Endothelial cell of umbilical vein (primary cell): Measurements from ENCODE around the gene MBD3L2. TPM values are rescaled to one million over a fixed set of nuclear protein-coding genes. Genes with fewer than 3 reads are reported as not detected.
"Not testable (repeated sequence)": the region's sequence is repeated elsewhere in the genome, so short reads cannot be mapped to it uniquely, and the experiment has no call there.

ENCODE experiments used
- BruUV-seq: library from RNA; stranded (reverse); fragments of 400-500 nt; replicated peaks from 2 replicates; lab custom pipeline; 2021; lab: Mats Ljungman, UMichigan
- CTCF ChIA-PET: fragments of 300-600, 350-600 bp; sonication (Branson Sonifier 250); formaldehyde crosslinking; loops from one replicate; lab custom pipeline; 2021; ENCODE audit warnings: antibody characterized with exemption, inconsistent platforms; lab: Charles Lee
- POLR2A ChIA-PET: fragments of 300-600, 350-600 bp; sonication (Branson Sonifier 250); formaldehyde crosslinking; loops from one replicate; lab custom pipeline; 2021; ENCODE audit warnings: antibody characterized with exemption, inconsistent platforms; lab: Charles Lee
- DNase-seq: peaks from one replicate; pipeline ENCODE4 v3.0.0-alpha.2; 2011; ENCODE audit warnings: low read depth, low spot score
- FAIRE-seq: peaks from 2 replicates; lab custom pipeline; 2011; peaks lifted over from hg19 to GRCh38; lab: Jason Lieb, UNC
- H2AFZ ChIP-seq: 2 replicates; pipeline ENCODE4 v1.6.0; 2012; ENCODE audit warnings: low read depth, low read length, control low read depth, inconsistent platforms
- H3K27ac ChIP-seq: 2 replicates; pipeline ENCODE4 v1.5.1; 2011; ENCODE audit warnings: low read depth, mild to moderate bottlenecking, control low read depth, low read length, moderate library complexity; ENCODE audit not compliant: insufficient read depth
- H3K27me3 ChIP-seq, 2 experiments: 2 replicates each; pipeline versions ENCODE4 v1.6.0 to v1.6.1; 2011; ENCODE audit warnings: low read length in 2 of 2, mixed read lengths in 1 of 2; ENCODE audit not compliant: control insufficient read depth in 2 of 2, insufficient read depth in 2 of 2
- H3K36me3 ChIP-seq, 2 experiments: 2 replicates in 1 of 2; 3 replicates in 1 of 2; pipeline ENCODE4 v1.5.1; 2011; ENCODE audit warnings: low read length in 2 of 2, mild to moderate bottlenecking in 1 of 2, moderate library complexity in 1 of 2; ENCODE audit not compliant: control insufficient read depth in 2 of 2, insufficient read depth in 2 of 2; ENCODE audit errors: extremely low read depth in 1 of 2
- H3K4me1 ChIP-seq: 3 replicates; pipeline ENCODE4 v1.5.1; 2011; ENCODE audit warnings: mild to moderate bottlenecking, low read length; ENCODE audit not compliant: control insufficient read depth, insufficient read depth; ENCODE audit errors: extremely low read depth
- H3K4me2 ChIP-seq: 2 replicates; pipeline ENCODE4 v1.6.1; 2011; ENCODE audit warnings: low read length, control low read depth, mixed read lengths; ENCODE audit not compliant: insufficient read depth
- H3K4me3 ChIP-seq, 3 experiments: fragments of 200-600 bp in 1 of 3; sonication (generic), shearing (Covaris generic) in 1 of 3; replicated peaks in 1 of 3; 2 replicates each; pipeline ENCODE4 v1.5.1; 2011 to 2016; ENCODE audit warnings: control low read depth in 3 of 3, low read length in 3 of 3, mild to moderate bottlenecking in 2 of 3, inconsistent platforms in 1 of 3, low read depth in 1 of 3, moderate library complexity in 1 of 3; ENCODE audit not compliant: insufficient read depth in 1 of 3
- H3K79me2 ChIP-seq: 2 replicates; pipeline ENCODE4 v1.6.0; 2012; ENCODE audit warnings: low read length, inconsistent platforms; ENCODE audit not compliant: control insufficient read depth, insufficient read depth
- H3K9ac ChIP-seq: replicated peaks from 2 replicates; pipeline ENCODE3; 2011; ENCODE audit warnings: low read length, control low read depth; ENCODE audit not compliant: insufficient read depth; ENCODE audit errors: extremely low read depth
- H3K9me1 ChIP-seq: replicated peaks from 3 replicates; pipeline ENCODE4 v1.6.0; 2011; ENCODE audit warnings: mild to moderate bottlenecking, low read length; ENCODE audit not compliant: control insufficient read depth, insufficient read depth; ENCODE audit errors: extremely low read depth
- H3K9me3 ChIP-seq: replicated peaks from 2 replicates; pipeline ENCODE4 v1.5.1; 2012; ENCODE audit warnings: low read length, inconsistent platforms; ENCODE audit not compliant: control insufficient read depth, insufficient read depth
- H4K20me1 ChIP-seq: replicated peaks from 2 replicates; pipeline ENCODE3; 2011; ENCODE audit warnings: mild to moderate bottlenecking, low read length; ENCODE audit not compliant: control insufficient read depth, insufficient read depth; ENCODE audit errors: extremely low read depth
- CTCF ChIP-seq, 2 donors: IDR thresholded peaks; 1 replicate in 1 of 2; 2 replicates in 1 of 2; pipeline ENCODE4 v1.5.1; 2011; ENCODE audit warnings: low read length in 2 of 2, mild to moderate bottlenecking in 2 of 2, moderate library complexity in 2 of 2, control low read depth in 1 of 2, inconsistent platforms in 1 of 2, low read depth in 1 of 2; ENCODE audit not compliant: insufficient read depth in 1 of 2; ENCODE audit errors: extremely low read depth in 1 of 2
- EZH2 ChIP-seq: IDR thresholded peaks from 2 replicates; pipeline ENCODE4 v1.6.1; 2012; ENCODE audit warnings: borderline replicate concordance, low read depth, mild to moderate bottlenecking, moderate library complexity, low read length, inconsistent platforms; ENCODE audit not compliant: severe bottlenecking
- FOS ChIP-seq: IDR thresholded peaks from 2 replicates; pipeline ENCODE4 v1.6.1; 2011; ENCODE audit warnings: mild to moderate bottlenecking, low read length, moderate library complexity, borderline replicate concordance; ENCODE audit not compliant: insufficient read depth
- GATA2 ChIP-seq: IDR thresholded peaks from 2 replicates; pipeline ENCODE4 v1.7.0; 2011; ENCODE audit warnings: low read depth, mild to moderate bottlenecking, moderate library complexity, mixed read lengths, low read length; ENCODE audit not compliant: insufficient read length, insufficient read depth
- JUN ChIP-seq: IDR thresholded peaks from 2 replicates; pipeline ENCODE4 v1.6.1; 2011; ENCODE audit warnings: borderline replicate concordance, low read depth; ENCODE audit not compliant: insufficient read length, insufficient read depth
- MAX ChIP-seq: IDR thresholded peaks from 2 replicates; pipeline ENCODE4 v1.6.1; 2011; ENCODE audit not compliant: insufficient read depth, insufficient read length
- MYC ChIP-seq: IDR thresholded peaks from one replicate; pipeline ENCODE4 v1.6.1; 2011; ENCODE audit warnings: mild to moderate bottlenecking, low read depth, low read length
- POLR2A ChIP-seq: IDR thresholded peaks from 2 replicates; pipeline ENCODE4 v1.6.1; 2012; ENCODE audit warnings: low read depth, mild to moderate bottlenecking, control low read depth, low read length
- POLR2AphosphoS5 ChIP-seq: IDR thresholded peaks from 2 replicates; pipeline ENCODE4 v1.6.1; 2012; ENCODE audit warnings: low read depth, mild to moderate bottlenecking, control low read depth, low read length, moderate library complexity; ENCODE audit not compliant: insufficient read depth
- dilution Hi-C: fragments of 300-500 bp; cut with MboI; formaldehyde crosslinking; loops from one replicate; pipeline ENCODE4 v1.15.0; 2019; ENCODE audit warnings: low sequenced_read_pairs; ENCODE audit not compliant: extremely low pct_ligation_motif_present
- intact Hi-C: fragments of 100-400 bp; cut with micrococcal nuclease; formaldehyde crosslinking; loops from one replicate; pipeline ENCODE4 v1.10.0; 2022
- polyA plus RNA-seq, 4 experiments: library from polyadenylated mRNA; depleted of rRNA in 3 of 4; stranded (reverse) in 3 of 4; unstranded in 1 of 4; fragments of >200 nt; gene quantifications; 2 replicates each; pipeline versions ENCODE4 v1.2.1 to v1.2.3, GENCODE V29; 2011 to 2012; ENCODE audit warnings: missing spikeins in 1 of 4
- total RNA-seq: library from RNA; stranded (reverse); gene quantifications from 2 replicates; pipeline ENCODE4 v1.2.3, GENCODE V29; 2021

MBD3L2 gene
- total and polyA plus RNA-seq, 2 donors (not counting 3 experiments of a cell fraction or from before 2014, with no cell fraction given): not detected

GRCh38 chr19:7018828-7019227 lies 30.3 kb upstream of the MBD3L2 start:
- Histone ChIP-seq H2AFZ (no peak overlapping the region), H3K9ac (no peak overlapping the region), H3K27me3 (no peaks in the 10 kb centered on the region), H3K9me3 (no peaks in the 10 kb centered on the region), H3K4me2 (no peak overlapping the region), H3K9me1 (no peaks in the 10 kb centered on the region), H3K36me3 (no peaks in the 10 kb centered on the region), H3K4me1 (no peaks in the 10 kb centered on the region), H3K4me3 (no peak overlapping the region), H4K20me1 (no peaks in the 10 kb centered on the region), H3K79me2 (no peaks in the 10 kb centered on the region), H3K27ac (no peak overlapping the region)
- no TSS peak for BruUV-seq
- TF ChIP-seq GATA2: no peak
- TF ChIP-seq FOS: no peak
- no peak for TF ChIP-seq MAX
- no peak for TF ChIP-seq CTCF (IDR thresholded peaks at IDR 0.05; ENCODE audit: extremely low read depth in 1 of 2, insufficient read depth in 1 of 2, low read depth in 1 of 2, low read length in 2 of 2)
- no peak for TF ChIP-seq JUN
- no peak for TF ChIP-seq MYC
- TF ChIP-seq POLR2A: no peak
- TF ChIP-seq POLR2AphosphoS5: no peak
- no peak for TF ChIP-seq EZH2
- ChIA-PET CTCF (no interaction called here), POLR2A (no interaction called here)
- intact Hi-C loops (no loop called here), dilution Hi-C loops (no loop called here)
- DNase-seq (no peak), FAIRE-seq (no peak)

- dilution Hi-C loops, FAIRE-seq, DNase-seq: not testable (repeated sequence)
Observed at GRCh38 chr19:7021331-7021730, 27.8 kb upstream of the MBD3L2 start, which contains the start of gene MBD3L2B. MBD3L2B (minus strand) TSS chr19:7021431; CDS start chr19:7021397, 34 bp downstream.

GRCh38 chr19:7028790-7029189 lies 20.3 kb upstream of the MBD3L2 start:
- H3K27me3 ChIP-seq, BruUV-seq, H3K79me2 ChIP-seq, intact Hi-C loops, H3K4me2 ChIP-seq, H2AFZ ChIP-seq, H4K20me1 ChIP-seq, H3K4me1 ChIP-seq, H3K27ac ChIP-seq, POLR2A ChIA-PET, H3K4me3 ChIP-seq, H3K36me3 ChIP-seq, H3K9me3 ChIP-seq, H3K9me1 ChIP-seq, H3K9ac ChIP-seq, FAIRE-seq, DNase-seq, dilution Hi-C loops, CTCF ChIA-PET: not testable (repeated sequence)

More at GRCh38 chr19:7021331-7021730, 27.8 kb upstream of the MBD3L2 start, which contains the start of gene MBD3L2B:
- H3K27ac ChIP-seq, H3K9ac ChIP-seq, H3K27me3 ChIP-seq, H3K79me2 ChIP-seq, H2AFZ ChIP-seq, intact Hi-C loops, H3K4me3 ChIP-seq, H3K9me1 ChIP-seq, BruUV-seq, H3K4me2 ChIP-seq, H3K4me1 ChIP-seq, CTCF ChIA-PET, H3K36me3 ChIP-seq, H3K9me3 ChIP-seq, POLR2A ChIA-PET, H4K20me1 ChIP-seq: not testable (repeated sequence)
